Natural killer cell (primary cell): Measurements from ENCODE around the gene PROS1. TPM values are rescaled to one million over a fixed set of nuclear protein-coding genes. Genes with fewer than 3 reads are reported as not detected.

Source experiments
- ATAC-seq, 3 donors: fragments of 150-1000 bp in 2 of 3; fragments of 200-7000 bp in 1 of 3; cut with Tn5 transposase; 1 replicate in 1 of 3; 2 replicates in 2 of 3; pipeline ENCODE4 v1.10.0; 2021; ENCODE audit warnings: mild to moderate bottlenecking in 2 of 3, moderate library complexity in 2 of 3
- DNase-seq, 2 donors: peaks; one replicate each; pipeline versions ENCODE4 v3.0.0 to v3.0.0-alpha.2; 2013 to 2021; ENCODE audit warnings: mixed read lengths in 1 of 2
- H3K27ac ChIP-seq: one replicate; pipeline ENCODE4 v1.5.1; 2013; ENCODE audit warnings: mild to moderate bottlenecking, low read length
- H3K27me3 ChIP-seq: one replicate; pipeline ENCODE4 v1.6.1; 2013; ENCODE audit warnings: low read length; ENCODE audit not compliant: control insufficient read depth, insufficient read depth
- H3K36me3 ChIP-seq: one replicate; pipeline ENCODE4 v1.6.1; 2013; ENCODE audit warnings: low read length; ENCODE audit not compliant: control insufficient read depth, insufficient read depth
- H3K4me1 ChIP-seq: one replicate; pipeline ENCODE4 v1.6.1; 2013; ENCODE audit warnings: low read length; ENCODE audit not compliant: control insufficient read depth, insufficient read depth
- H3K4me3 ChIP-seq: one replicate; pipeline ENCODE4 v1.5.1; 2013; ENCODE audit warnings: low read length
- H3K9me3 ChIP-seq: one replicate; pipeline ENCODE4 v1.6.1; 2013; ENCODE audit warnings: low read length; ENCODE audit not compliant: control insufficient read depth, insufficient read depth
- H3K27ac Mint-ChIP-seq, 2 donors: one replicate each; pipeline ENCODE4 v1.8.0; 2022; ENCODE audit warnings: mild to moderate bottlenecking in 2 of 2, mixed read lengths in 2 of 2, moderate library complexity in 1 of 2
- H3K27me3 Mint-ChIP-seq, 2 donors: one replicate each; pipeline ENCODE4 v1.8.0; 2022; ENCODE audit warnings: low read depth in 2 of 2, mixed read lengths in 2 of 2
- H3K36me3 Mint-ChIP-seq: one replicate; pipeline ENCODE4 v1.8.0; 2022; ENCODE audit warnings: mixed read lengths
- H3K4me1 Mint-ChIP-seq, 2 donors: one replicate each; pipeline ENCODE4 v1.8.0; 2022; ENCODE audit warnings: mixed read lengths in 2 of 2
- H3K4me3 Mint-ChIP-seq: one replicate; pipeline ENCODE4 v1.8.0; 2022; ENCODE audit warnings: mild to moderate bottlenecking, moderate library complexity, mixed read lengths
- H3K9me3 Mint-ChIP-seq, 2 donors: one replicate each; pipeline ENCODE4 v1.8.0; 2022; ENCODE audit warnings: mixed read lengths in 2 of 2
- WGBS: methylation state at CpG from one replicate; pipeline ENCODE4 v1.1.7; 2013; ENCODE audit warnings: missing lambda C conversion rate; ENCODE audit not compliant: insufficient coverage; 5-methylcytosine and 5-hydroxymethylcytosine counted together
- intact Hi-C: fragments of 100-400 bp; cut with micrococcal nuclease; formaldehyde crosslinking; loops from one replicate; pipeline ENCODE4 v1.14.2; 2022
- total RNA-seq, 4 donors: library from RNA; stranded (reverse); fragments of 120-200 nt in 1 of 4; gene quantifications; one replicate each; pipeline versions ENCODE4 v1.2.3 to v1.2.4, GENCODE V29; 2013 to 2022
- TF ChIP-seq, protein P1 (sequence below): fragments of 200-600 bp; IDR thresholded peaks from one replicate; pipeline ENCODE4 v1.8.0; 2022; ENCODE audit warnings: antibody characterized with exemption

The PROS1 gene
- total RNA-seq, 3 donors from 2014 or later (not counting 1 experiment from before 2014, with no cell fraction given) = 0.25 to 1.4 (median 0.68) TPM

DNA sequence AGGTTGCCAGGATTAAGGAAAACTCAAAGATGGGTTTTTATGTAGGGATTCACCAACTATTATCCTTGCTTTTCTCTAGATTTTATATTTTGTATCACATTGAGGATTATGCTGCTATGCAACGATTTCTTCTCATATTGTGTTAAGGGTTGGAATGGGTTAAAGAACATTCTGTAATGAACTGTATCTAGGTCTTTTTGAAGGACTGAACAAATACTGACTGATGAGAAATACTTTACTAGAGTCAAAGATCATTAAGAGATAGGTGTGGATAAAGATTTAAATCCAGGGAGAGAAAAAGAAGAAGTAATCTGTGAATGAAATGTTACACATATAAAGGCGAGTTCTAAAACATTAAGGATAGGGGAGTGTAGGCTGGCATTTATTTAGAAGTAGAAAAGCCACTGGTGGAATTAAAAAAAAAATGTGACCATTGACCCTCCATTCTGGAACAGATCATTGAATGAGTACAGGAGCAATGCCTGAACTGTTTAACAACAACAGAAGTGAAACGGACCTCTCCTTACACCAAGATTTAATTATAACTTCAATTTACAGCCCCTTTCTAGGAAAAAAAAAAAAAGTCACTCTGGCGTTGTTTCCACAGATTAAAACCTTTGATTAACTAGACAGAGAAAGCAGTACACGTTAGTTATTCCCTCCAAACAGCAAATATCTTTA lies 39.2 kb downstream of the PROS1 start:
- TF ChIP-seq, protein P1, sequence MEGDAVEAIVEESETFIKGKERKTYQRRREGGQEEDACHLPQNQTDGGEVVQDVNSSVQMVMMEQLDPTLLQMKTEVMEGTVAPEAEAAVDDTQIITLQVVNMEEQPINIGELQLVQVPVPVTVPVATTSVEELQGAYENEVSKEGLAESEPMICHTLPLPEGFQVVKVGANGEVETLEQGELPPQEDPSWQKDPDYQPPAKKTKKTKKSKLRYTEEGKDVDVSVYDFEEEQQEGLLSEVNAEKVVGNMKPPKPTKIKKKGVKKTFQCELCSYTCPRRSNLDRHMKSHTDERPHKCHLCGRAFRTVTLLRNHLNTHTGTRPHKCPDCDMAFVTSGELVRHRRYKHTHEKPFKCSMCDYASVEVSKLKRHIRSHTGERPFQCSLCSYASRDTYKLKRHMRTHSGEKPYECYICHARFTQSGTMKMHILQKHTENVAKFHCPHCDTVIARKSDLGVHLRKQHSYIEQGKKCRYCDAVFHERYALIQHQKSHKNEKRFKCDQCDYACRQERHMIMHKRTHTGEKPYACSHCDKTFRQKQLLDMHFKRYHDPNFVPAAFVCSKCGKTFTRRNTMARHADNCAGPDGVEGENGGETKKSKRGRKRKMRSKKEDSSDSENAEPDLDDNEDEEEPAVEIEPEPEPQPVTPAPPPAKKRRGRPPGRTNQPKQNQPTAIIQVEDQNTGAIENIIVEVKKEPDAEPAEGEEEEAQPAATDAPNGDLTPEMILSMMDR = no peak

DNA sequence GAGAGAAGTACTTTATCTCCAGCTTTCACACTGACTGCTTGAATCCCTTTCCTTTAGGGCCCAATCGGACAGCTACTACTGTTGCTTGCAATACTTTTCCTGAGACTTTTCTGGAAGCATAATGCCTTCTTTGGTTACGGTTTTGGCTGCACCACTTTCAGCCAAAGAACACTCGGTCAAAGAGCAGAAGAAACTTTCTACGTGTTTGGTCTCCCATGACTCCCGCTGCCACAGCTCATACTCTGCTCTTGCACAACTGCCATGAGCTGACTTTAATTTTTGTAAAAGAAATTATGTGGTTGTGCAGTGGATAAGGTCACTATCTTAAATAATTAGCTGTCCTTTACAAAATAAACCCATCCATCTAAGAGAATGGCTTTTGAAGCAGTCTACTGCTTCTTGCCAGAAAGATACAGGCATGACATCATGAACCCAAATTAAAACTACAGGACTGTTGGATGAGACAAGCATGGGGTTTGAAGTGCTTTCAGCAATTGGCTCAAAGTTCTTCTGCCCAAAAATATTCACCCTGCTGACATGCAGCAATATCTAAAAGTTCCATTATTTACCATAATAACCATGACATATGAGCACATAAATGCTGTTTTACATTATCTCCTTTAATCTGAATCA lies 42.0 kb downstream of the PROS1 start:
- Mint-ChIP-seq H3K4me1 (no peaks in the 10 kb centered on the region), H3K36me3 (no peaks in the 10 kb centered on the region), H3K27ac (no peak overlapping the region), H3K9me3 (peaks cover 2% of the 10 kb centered on the region in 2 donors), H3K4me3 (no peak overlapping the region), H3K27me3 (no peaks in the 10 kb centered on the region)
- no peaks in the 10 kb centered on the region for H3K27me3 ChIP-seq
- WGBS = 84% methylated on average over 5 of the region's 5 CpGs
- no peak for ATAC-seq
- H3K36me3 ChIP-seq = no peaks in the 10 kb centered on the region
- no peaks in the 10 kb centered on the region for H3K9me3 ChIP-seq
- DNase-seq = no peak
- H3K27ac ChIP-seq = no peak overlapping the region
- intact Hi-C loops = no loop called here
- H3K4me1 ChIP-seq = no peaks in the 10 kb centered on the region
- TF ChIP-seq, protein P1 = no peak
- H3K4me3 ChIP-seq = no peak overlapping the region

More for the DNA sequence above, 39.2 kb downstream of the PROS1 start:
- no peak overlapping the region for H3K27ac Mint-ChIP-seq
- H3K27me3 Mint-ChIP-seq = no peaks in the 10 kb centered on the region
- no peaks in the 10 kb centered on the region for H3K36me3 Mint-ChIP-seq
- no peak overlapping the region for H3K4me3 ChIP-seq
- ATAC-seq (no peak), DNase-seq (no peak)
- peaks cover 0 to 5% of the 10 kb centered on the region in 2 donors for H3K9me3 Mint-ChIP-seq
- intact Hi-C loops = no loop called here
- H3K27ac ChIP-seq = no peak overlapping the region
- no peaks in the 10 kb centered on the region for H3K9me3 ChIP-seq
- 84% methylated on average over 3 of the region's 5 CpGs for WGBS
- H3K36me3 ChIP-seq = no peaks in the 10 kb centered on the region
- no peaks in the 10 kb centered on the region for H3K4me1 Mint-ChIP-seq
- no peaks in the 10 kb centered on the region for H3K4me1 ChIP-seq
- no peaks in the 10 kb centered on the region for H3K27me3 ChIP-seq
- H3K4me3 Mint-ChIP-seq = no peak overlapping the region

DNA sequence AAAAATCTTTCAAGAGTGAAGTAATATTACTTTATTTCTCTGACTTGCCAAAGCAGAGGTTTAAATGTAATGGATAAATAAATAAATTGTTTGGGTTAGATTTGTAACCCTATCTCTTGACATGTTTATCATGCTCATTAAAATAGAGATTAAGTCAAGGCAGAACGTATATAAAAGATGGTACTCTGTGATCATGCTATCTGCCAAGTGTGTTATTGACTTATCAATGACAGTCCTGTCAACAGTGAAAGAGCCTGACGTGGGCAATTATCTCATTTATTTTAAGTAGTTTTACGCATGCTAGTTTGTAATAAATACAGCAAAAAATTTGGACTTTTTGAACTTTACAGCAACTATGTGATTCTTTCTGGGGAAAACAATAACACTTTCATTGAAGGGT lies 43.7 kb downstream of the PROS1 start:
- no peak overlapping the region for H3K27ac ChIP-seq
- intact Hi-C loops = no loop called here
- no peaks in the 10 kb centered on the region for H3K36me3 Mint-ChIP-seq
- H3K27me3 Mint-ChIP-seq = no peaks in the 10 kb centered on the region
- DNase-seq (no peak), ATAC-seq (no peak)
- TF ChIP-seq, protein P1 = no peak
- no peaks in the 10 kb centered on the region for H3K27me3 ChIP-seq
- H3K4me1 Mint-ChIP-seq = no peaks in the 10 kb centered on the region
- H3K4me1 ChIP-seq = no peaks in the 10 kb centered on the region
- H3K27ac Mint-ChIP-seq = no peak overlapping the region
- 78% methylated on average over 3 of the region's 3 CpGs for WGBS
- H3K4me3 Mint-ChIP-seq = no peak overlapping the region
- H3K4me3 ChIP-seq = no peak overlapping the region
- peaks cover 2 to 4% of the 10 kb centered on the region in 2 donors for H3K9me3 Mint-ChIP-seq
- no peaks in the 10 kb centered on the region for H3K36me3 ChIP-seq
- H3K9me3 ChIP-seq = no peaks in the 10 kb centered on the region

DNA sequence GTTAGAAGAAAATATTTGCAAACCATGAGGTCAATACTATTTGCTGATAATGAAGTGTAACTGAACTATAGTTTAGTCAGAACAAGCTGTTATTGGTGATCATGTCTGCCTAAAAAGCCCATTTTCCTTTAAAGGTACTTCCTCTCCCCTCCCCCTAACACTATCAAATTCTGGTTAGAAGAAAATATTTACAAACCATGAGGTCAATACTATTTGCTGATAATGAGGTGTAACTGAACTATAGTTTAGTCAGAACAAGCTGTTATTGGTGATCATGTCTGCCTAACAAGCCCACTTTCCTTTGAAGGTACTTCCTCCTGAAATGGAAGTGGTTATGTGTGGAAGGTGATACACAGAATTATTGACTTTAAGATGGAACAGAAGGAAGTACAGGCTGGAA lies 46.9 kb downstream of the PROS1 start:
- intact Hi-C loops = no loop called here
- Histone ChIP-seq H3K36me3 (no peaks in the 10 kb centered on the region), H3K27ac (no peak overlapping the region), H3K9me3 (no peaks in the 10 kb centered on the region), H3K27me3 (no peaks in the 10 kb centered on the region), H3K4me1 (no peaks in the 10 kb centered on the region), H3K4me3 (no peak overlapping the region)
- Mint-ChIP-seq H3K27me3 (no peaks in the 10 kb centered on the region), H3K36me3 (no peaks in the 10 kb centered on the region), H3K9me3 (peaks cover 0 to 4% of the 10 kb centered on the region in 2 donors), H3K4me3 (no peak overlapping the region), H3K4me1 (no peaks in the 10 kb centered on the region), H3K27ac (no peak overlapping the region)
- no peak for ATAC-seq
- TF ChIP-seq, protein P1 = no peak
- no peak for DNase-seq
